Right kidney (tissue), 9 donors: ENCODE data around the gene ISY1.
A peak's percentile ranks its signal among the peaks of the same experiment; 100 is the strongest.
"Not testable (repeated sequence)": the region's sequence is repeated elsewhere in the genome, so short reads cannot be mapped to it uniquely, and the experiment has no call there.

Experiments used
- DNase-seq: peaks from one replicate; pipeline ENCODE4 v3.0.0-alpha.2; 2016
- long read RNA-seq, 8 donors: transcript quantifications; one replicate each; lab custom pipeline, GENCODE V29; 2026

The ISY1 gene
- long read RNA-seq, donor 1, partial matches to known transcripts: 0 of 6 reads
- long read RNA-seq, donor 1, other reads (novel, unspliced or antisense): 0 of 6 reads
- long read RNA-seq, donor 2, transcript ISY1-203 (11 exons, 3,842 nt): major isoform, 5 of 6 reads
- long read RNA-seq, donor 2, partial matches to known transcripts: 0 of 6 reads
- long read RNA-seq, donor 2, other reads (novel, unspliced or antisense): 0 of 6 reads
- long read RNA-seq, donor 3, transcript ISY1-203 (11 exons, 3,842 nt): major isoform, 13 of 21 reads
- long read RNA-seq, donor 3, partial matches to known transcripts: 5 of 21 reads
- long read RNA-seq, donor 3, other reads (novel, unspliced or antisense): 0 of 21 reads
- long read RNA-seq, donor 4, transcript ISY1-203 (11 exons, 3,842 nt): major isoform, 11 of 19 reads
- long read RNA-seq, donor 4, partial matches to known transcripts: 7 of 19 reads
- long read RNA-seq, donor 4, other reads (novel, unspliced or antisense): 0 of 19 reads
- long read RNA-seq, donor 5, transcript ISY1-203 (11 exons, 3,842 nt): major isoform, 9 of 10 reads
- long read RNA-seq, donor 5, partial matches to known transcripts: 0 of 10 reads
- long read RNA-seq, donor 5, other reads (novel, unspliced or antisense): 0 of 10 reads
- long read RNA-seq, donor 6, transcript ISY1-203 (11 exons, 3,842 nt): major isoform, 18 of 27 reads
- long read RNA-seq, donor 6, partial matches to known transcripts: 8 of 27 reads
- long read RNA-seq, donor 6, other reads (novel, unspliced or antisense): 0 of 27 reads
- long read RNA-seq, donor 7, transcript ISY1-203 (11 exons, 3,842 nt): major isoform, 9 of 23 reads
- long read RNA-seq, donor 7, partial matches to known transcripts: 13 of 23 reads
- long read RNA-seq, donor 7, other reads (novel, unspliced or antisense): 0 of 23 reads
- long read RNA-seq, donor 8, transcript ISY1-203 (11 exons, 3,842 nt): major isoform, 8 of 17 reads
- long read RNA-seq, donor 8, partial matches to known transcripts: 7 of 17 reads
- long read RNA-seq, donor 8, other reads (novel, unspliced or antisense): 0 of 17 reads

DNA sequence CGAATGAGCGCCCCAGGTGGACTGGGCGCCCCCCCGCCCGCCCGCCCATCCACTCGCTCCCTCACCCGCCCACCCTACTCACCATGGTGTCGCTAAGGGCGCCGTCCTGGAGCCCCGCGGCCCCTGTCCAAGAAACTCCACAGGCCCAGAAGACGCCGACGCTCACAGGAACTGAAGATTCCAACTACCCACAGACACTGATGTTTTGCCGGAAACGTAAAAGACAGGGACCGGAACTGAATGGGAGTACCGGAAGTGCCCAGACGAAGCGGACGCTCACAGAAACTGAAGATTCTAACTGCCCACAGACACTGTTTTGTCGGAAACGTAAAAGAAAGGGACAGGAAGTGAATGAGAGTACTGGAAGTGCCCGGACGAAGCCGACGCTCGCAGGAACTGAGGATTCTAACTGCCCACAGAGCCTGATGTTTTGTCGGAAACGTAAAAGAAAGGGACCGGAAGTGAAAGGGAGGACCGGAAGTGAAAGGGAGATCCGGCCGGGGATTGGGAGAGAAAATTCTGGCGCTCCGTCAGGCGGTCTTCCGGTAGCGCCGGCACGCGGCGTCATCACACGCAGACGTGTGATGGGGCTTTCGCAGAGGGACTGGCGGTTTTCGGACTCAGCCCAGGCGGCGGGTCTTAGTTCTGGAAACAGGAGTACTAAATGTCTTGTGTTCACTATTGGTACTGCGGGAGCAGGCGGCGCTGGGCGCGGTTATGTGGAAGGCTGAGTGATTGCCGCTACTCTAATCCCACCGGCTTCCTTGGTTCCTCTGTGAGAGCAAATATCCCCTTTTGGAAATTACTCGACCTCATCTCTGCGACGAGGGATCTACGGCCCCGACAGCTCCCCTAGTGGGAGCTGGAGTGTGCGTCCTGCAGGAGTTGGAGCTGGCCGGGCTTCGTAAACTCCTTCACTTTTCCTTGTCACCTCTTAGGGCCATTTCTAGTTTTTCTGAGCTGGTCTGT lies at the start of gene ISY1:
ISY1 (minus strand) TSS at position 173 of the 969 bp plus-strand sequence; CDS start at position 85, 88 bp downstream.
- peak; percentile 98 for DNase-seq

DNA sequence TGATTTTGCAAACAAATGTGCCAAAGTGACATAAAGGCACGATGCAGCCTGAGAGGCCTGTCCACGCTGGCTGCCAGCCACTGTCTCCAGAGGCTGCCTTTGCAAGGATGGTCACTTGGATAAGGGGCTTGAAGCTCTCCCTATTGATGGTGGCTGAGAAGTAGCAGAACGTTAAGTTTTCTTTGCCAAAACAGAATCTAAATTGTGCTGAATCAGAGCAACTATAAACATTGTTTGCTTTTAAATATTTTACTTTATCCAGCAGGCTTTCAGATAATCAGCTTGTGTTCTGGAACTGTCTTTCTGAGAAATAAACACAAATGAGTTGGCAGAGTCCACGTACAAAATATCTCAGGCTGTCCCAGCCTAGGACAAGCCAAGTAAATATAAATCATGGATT lies 46.6 kb upstream of the ISY1 start:
- peak; percentile 17 for DNase-seq

DNA sequence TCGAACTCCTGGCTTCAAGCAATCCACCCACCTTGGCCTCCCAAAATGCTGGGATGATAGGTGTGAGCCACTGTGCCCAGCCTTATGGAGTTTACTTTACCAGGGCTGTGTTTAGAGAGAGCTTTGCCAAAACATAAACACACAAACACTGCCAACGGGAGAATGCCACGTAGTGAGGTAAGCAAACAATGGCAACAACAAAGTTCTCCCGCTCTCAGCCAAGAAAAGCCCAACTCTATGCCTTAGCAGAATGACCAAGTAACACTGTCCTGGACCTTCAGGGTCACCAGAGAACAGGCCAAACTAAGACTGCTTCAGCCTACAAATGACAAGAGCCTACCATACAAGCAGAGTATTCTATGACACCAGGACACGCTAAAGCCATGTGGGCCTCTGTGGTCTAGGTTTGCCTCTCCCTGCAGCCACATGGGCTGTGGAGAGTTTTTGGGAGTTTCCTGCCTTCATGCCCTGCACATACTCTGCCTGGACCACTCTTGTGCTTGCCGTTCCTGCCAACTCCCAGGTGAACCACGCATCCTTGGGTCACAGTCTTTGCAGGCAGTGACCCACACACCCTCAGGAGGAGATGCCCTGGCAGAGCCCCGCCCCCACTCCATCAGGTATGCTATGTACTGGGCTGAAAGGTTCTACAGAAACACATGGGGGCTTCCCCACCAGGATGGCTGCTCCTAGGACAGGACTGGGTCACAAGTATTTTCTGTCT lies 44.4 kb upstream of the ISY1 start:
- DNase-seq: no peak

DNA sequence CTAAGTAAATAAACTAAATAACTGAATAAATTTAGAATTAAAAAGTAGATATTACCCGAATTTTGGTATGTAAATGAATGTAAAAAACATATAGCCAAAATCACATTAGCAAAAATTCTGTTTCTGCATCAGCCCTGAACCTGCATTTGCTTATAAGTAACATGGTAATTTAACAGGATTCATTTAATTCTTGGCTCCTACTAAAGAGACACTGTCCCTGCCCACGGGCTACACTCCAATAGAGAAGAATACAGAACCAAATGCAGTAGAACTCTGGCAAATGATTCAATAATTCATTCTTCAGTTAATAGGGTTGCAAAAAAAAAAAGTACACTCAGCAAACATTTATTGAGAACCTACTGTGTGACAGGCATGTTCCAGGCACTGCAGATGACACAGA lies 43.6 kb upstream of the ISY1 start:
- no peak for DNase-seq

DNA sequence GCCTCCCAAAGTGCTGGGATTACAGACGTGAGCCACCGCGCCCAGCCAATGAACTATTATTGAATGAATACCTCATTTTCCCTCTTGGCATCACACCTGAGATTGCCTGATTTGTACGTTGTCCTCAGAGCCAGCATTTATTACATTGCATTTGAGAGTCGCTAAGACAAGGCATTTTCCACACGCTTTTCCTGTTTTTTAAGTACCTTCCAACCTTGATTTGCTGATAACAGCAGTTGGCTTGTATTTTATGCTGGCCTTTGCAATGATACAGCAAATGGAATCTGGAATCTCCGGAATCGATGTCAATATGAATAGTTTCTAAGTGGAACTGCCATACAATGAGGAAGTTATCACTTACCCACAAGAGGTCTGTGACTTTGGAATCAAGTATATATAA lies 38.5 kb upstream of the ISY1 start:
- no peak for DNase-seq

DNA sequence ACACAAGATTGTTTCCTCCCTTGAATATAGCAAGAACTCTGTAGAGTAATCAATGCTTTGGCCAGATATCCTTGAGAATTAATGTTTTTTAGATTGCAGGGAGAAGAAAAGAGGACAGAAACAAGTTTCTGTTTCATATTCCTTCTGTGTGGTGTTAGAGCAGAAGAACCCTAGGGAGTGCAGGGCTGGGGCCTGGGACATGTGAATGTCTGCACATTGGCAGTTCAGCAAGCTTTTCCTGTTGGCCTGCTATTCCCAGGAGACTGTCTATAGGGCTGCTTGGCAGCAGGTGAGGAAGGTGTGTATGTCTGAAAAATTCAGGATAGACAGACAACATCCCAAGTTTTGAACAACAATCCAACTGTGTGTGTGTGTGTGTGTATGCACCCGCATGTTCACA lies 36.5 kb upstream of the ISY1 start:
- no peak for DNase-seq

DNA sequence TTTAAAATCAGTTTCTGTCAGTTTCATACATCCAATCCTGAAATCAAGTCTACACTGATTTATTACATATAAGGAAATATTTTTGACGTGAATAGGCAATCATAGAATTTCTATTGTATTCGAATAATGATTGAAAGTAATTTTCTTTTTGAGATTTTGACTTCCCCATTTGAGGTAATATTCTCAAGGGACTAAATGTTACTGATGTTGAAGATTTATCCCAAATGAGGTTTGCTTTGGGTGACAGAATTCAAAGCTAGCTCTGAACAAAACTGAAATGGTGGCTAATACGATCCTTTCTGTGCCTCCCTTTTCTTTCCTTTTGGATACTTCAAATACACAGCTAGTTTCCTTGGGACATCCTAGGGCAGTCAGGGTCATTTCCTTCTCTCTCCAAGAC lies 35.7 kb upstream of the ISY1 start:
- no peak for DNase-seq

DNA sequence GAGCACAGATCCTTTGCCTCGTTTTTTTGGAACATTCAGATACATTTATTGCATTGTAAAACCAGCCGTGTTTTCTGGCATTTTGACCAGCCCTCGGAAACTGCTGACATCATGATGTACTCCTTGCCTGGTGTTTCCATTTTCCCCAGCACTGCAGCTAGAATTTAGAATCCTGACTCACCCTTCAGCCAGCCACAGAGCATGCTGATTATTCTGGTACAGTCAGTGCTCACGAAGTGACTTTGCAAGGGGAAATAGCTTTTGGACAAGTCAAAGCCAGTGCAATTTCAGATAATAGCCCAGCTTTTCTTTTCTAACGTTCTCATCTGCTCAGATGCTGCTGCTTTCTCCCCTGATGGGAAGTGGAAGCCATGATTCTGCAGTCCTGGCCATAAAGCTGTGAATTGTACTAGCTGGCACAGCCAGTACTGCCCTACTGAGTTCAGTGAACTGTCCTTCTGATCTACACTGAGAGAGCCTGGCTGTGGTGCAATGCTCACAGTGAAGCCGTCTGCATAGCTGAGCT lies 34.9 kb upstream of the ISY1 start:
- no peak for DNase-seq

DNA sequence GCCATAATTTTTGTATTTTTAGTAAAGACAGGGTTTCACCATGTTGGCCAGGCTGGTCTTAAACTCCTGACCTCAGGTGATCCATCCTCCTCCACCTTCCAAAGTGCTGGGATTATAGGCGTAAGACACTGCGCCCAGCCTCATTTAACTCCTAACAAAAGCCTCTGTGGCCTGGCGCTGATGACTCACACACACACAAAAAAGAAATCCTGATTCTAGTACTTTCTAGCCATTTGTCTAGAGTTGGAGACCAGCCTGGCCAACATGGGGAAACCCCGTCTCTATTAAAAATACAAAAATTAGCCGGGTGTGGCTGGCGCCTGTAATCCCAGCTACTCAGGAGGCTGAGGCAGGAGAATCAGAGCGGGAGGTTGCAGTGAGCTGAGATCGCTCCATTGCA lies 28.9 kb upstream of the ISY1 start:
- not testable (repeated sequence) for DNase-seq

DNA sequence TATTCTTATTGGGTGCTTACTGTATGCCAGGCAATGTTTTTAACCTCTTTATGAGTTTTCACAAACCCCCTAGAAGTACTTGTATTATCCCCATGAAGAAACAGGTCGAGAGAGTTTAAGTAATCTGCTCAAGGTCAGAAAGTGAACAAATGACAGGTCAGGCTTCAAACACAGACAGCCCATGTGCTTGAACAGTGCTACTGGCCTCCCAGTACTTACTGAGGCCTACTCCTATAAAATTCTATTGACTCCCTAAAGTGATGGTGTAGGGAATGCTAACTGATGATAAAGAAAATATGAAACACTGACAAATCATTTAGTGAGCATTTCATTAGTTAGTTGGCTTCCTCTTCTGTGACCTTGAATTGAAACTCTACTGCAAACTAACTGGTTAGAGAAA lies 27.0 kb upstream of the ISY1 start:
- DNase-seq: no peak

DNA sequence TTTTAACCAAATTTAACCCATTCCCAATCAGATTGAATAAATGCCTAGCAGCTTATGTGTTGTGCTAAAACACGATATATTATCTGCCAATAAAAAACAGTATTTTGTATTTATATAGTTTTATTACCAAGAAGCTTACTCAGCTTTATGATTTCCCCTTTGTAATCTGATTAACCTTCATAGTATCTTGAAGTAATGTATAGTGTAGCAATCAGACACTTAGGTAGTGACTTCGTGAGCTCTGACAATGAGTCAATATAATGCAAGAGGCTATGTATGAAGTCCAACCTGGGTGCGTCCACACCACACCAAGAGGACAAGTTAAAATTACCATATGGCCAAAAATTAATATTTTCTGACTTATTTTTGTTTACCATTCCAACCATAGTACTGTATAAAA lies 24.9 kb upstream of the ISY1 start:
- no peak for DNase-seq

DNA sequence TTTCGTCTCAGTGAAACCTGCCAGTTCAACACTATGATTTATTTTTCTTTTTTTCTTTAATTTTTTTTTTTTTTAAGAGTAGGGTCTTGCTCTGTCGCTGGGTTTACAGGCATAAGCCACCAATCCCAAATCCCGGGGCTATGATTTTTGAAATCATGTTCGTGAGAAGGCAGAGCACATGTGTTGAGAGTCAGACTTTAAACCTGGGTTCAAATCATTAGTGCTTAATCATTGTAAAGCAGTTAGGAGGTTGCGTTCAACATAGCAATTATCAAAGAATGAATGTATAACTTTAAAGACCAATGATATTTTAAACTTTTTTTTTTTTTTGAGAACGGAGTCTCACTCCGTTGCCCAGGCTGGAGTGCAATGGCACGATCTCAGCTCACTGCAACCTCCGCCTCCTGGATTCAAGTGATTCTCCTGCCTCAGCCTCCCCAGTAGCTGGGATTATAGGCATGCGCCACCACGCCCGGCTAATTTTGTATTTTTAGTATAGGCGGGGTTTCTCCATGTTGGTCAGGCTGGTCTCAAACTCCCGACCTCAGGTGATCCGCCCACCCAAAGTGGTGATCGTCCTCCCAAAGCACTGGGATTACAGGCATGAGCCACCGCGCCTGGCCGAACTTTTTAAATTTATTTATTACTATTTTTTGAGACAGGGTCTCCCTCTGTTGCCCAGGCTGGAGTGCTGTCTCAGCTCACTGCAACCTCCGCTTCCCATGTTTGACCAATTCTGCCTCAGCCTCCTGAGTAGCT lies 24.1 kb upstream of the ISY1 start:
- not testable (repeated sequence) for DNase-seq

DNA sequence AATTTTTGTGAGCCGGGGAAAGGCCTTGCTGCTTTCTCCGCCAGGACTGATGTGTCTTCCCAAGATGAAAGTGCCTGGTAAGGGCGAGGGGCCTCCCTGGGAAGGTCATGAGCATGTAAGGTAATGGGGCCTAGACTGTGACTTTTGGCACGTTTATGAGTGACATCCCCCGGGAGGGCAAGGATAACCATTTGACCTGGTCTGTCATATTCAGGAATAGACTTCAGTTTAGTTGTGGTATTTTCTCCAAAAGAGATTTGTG lies 23.5 kb upstream of the ISY1 start:
- DNase-seq: no peak

DNA sequence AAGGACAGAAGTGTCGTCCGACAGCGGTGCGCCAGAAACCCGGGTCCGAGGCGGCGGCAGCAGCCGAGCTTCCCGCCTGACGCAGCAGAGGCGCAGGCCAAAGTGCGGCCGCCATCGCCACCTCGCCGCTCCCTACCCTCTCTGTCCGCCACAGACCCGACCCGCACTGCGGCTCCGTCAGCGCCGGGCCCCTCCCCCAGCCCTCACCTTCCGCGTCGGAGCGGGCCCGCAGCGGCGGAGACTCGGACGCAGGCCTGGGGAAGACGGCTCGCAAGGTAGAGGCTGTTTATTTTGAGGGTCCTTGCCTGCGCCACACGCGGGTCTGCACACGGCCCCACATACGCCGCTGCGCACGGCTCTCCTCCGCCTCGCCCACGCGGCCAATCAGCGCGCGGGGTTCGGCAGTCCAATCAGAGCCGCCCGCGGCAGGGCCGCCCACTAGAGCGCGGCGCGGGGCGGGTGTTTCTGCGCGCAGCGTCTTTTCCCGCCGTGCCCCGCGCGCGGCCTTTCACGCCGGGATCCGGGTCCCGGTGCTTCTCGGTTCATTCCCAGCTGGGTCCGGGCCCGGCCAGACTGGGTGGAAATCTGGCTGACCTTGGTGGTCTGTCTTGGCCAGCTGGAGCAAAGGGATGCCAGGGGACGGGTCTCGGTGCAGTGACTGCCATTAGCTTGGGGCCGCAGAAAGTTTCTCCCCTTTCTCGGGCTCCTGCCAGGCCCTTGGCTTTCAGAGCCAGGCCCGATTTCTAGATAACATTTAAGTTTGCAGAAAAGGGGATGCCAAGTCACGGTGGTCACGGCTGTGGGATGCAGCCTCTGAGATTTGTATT lies 22.9 kb upstream of the ISY1 start, which contains the start of gene CNBP:
CNBP (minus strand) TSS at position 328 of the 827 bp plus-strand sequence. CDS start 12,139 bp downstream, outside the sequence.
- peak; percentile 99 for DNase-seq

DNA sequence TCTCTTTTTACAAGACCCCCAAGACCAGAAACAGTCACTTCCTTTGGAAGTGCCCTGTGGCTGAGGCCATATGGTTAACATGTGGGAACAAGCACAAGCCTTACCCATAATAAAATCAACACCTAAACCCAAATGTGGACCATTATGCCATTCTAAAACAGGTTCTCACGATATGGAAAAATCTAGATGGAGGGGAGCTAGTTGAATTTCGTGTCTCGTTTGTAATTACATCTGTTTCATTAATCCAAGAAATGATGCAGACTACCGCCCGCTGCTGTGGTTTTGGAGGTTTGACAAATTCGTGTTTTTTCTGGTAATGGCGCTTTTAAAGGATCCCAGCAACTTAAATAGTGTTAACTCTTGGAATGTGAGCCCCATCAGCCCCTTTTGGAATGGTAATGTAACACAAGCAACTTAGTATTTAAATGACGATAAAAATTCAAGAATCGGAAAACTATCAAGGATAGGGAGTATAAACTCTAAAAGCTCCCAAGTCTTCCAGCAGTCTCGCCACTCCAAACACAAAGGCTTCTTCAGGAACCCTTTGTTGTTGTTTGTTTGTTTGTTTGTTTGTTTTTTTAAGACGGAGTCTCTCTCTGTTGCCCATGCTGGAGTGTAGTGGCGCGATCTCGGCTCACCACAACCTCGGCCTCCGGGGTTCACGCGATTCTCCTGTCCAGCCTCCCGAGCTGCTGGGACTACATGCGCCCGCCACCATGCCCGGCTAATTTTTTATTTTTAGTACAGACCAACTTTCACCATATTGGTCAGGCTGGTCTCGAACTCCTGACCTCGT lies 21.7 kb upstream of the ISY1 start:
- DNase-seq: peak; percentile 27

DNA sequence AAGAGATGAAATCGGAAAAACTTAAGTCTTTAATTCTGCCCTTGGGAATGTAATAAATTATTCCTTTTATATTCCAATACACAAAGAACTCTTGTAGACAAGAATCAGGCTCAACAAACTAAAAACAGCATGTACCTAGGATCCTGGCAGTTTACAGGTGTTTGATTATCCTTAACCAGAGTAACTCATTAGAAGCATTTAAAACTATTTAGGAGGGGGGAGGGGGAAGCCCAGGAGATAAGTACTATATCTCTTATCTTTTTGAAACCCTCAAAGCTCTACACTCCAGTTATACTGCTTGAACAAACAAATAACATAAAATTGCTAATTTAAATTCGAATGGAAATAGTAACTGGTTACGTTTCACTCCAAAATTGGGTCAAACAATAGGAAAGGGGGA lies 21.0 kb upstream of the ISY1 start:
- DNase-seq: no peak

DNA sequence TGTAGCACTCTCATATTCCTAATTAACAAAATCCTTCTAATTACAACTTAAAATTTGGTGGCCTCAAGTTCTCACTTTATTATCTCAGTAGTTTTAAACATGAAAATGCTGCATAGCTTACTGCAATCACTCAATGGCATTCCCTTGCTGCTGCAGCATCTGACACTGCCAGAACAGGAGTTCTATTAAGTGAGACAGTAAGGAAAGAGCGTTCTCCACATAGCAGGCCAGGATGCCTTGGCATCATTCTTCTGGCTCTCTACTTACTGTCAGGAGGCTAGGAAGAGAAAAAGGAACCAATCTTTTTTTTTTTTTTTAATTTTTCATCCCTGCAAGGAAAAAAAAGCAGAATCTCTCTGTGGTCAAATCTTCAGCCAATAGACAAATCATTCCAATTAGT lies 19.6 kb upstream of the ISY1 start:
- no peak for DNase-seq

DNA sequence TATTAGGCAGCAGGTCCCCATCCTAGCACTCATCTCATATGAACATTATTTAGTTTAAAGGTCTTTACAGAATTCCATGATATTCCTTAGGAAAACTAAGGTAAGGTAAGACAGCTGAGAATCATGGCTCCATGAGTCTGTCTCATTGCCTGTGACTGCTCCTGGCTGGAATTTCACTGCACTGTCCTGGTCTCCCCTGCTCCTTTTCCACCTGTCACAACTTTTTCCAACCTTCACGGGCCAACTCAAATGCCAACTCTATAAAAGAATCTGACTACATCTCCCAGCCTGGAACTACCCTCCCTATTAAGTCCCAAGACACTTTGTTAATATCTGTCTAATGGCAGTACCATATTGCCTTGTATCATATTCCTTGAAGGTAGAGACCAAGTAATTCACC lies 15.2 kb upstream of the ISY1 start:
- DNase-seq: no peak

DNA sequence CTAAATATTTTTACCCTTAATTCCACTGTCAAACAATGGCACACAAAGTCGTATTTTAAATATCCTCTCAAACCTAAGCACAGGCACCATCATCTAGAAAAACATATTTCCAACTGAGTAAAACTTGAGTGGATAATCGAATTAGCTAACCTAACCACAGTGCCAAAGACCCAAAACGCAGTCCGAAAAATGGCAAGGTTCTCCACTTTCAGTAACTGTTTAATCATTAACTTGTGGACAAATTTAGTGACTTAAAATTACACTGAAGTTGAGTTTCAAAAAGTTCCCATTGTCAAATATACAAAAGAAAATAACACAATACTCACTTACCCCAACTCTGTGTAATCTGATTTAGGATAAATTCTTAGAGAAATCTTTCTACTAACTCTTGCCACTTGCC lies 12.9 kb upstream of the ISY1 start:
- no peak for DNase-seq
